CD4-positive, alpha-beta memory T cell (primary cell): ENCODE data around the gene GOLIM4. TPM values are rescaled to one million over a fixed set of nuclear protein-coding genes. Genes with fewer than 3 reads are reported as not detected.

Experiments
- CTCF ChIA-PET: fragments of 350-600 bp; sonication (Branson Sonifier 250); formaldehyde crosslinking; loops from one replicate; lab custom pipeline; 2021; ENCODE audit warnings: inconsistent platforms; ENCODE audit not compliant: partially characterized antibody; lab: Charles Lee
- POLR2A ChIA-PET: fragments of 350-600 bp; sonication (Branson Sonifier 250); formaldehyde crosslinking; loops from one replicate; lab custom pipeline; 2021; ENCODE audit not compliant: partially characterized antibody; lab: Charles Lee
- DNase-seq, 5 donors: peaks; one replicate each; pipeline versions ENCODE4 v3.0.0 to v3.0.0-alpha.2; 2020 to 2022; ENCODE audit warnings: mixed read lengths in 1 of 5
- H3K27ac ChIP-seq: one replicate; pipeline ENCODE4 v1.7.0; 2013; ENCODE audit warnings: low read depth, low read length
- H3K27me3 ChIP-seq: 2 replicates; pipeline ENCODE4 v1.7.0; 2013; ENCODE audit warnings: mild to moderate bottlenecking, low read length, moderate library complexity; ENCODE audit not compliant: insufficient read depth
- H3K36me3 ChIP-seq: 2 replicates; pipeline ENCODE4 v1.7.0; 2013; ENCODE audit warnings: mild to moderate bottlenecking, low read length, moderate library complexity; ENCODE audit not compliant: insufficient read depth
- H3K4me1 ChIP-seq: 2 replicates; pipeline ENCODE4 v1.7.0; 2013; ENCODE audit warnings: mild to moderate bottlenecking, low read length, moderate library complexity; ENCODE audit not compliant: insufficient read depth
- H3K4me3 ChIP-seq, 2 donors: one replicate each; pipeline ENCODE4 v1.7.0; 2013; ENCODE audit warnings: low read length in 2 of 2, mild to moderate bottlenecking in 1 of 2
- H3K9me3 ChIP-seq, 2 donors: one replicate each; pipeline ENCODE4 v1.7.0; 2013; ENCODE audit warnings: low read length in 2 of 2, control low read depth in 1 of 2; ENCODE audit not compliant: control insufficient read depth in 1 of 2
- H3K27ac Mint-ChIP-seq, 7 donors: one replicate each; pipeline ENCODE4 v1.8.0; 2020 to 2021; ENCODE audit warnings: mixed read lengths in 7 of 7, mild to moderate bottlenecking in 6 of 7, inconsistent platforms in 3 of 7, moderate library complexity in 3 of 7
- H3K27me3 Mint-ChIP-seq, 2 donors: one replicate each; pipeline ENCODE4 v1.8.0; 2020 to 2021; ENCODE audit warnings: mixed read lengths in 2 of 2
- H3K36me3 Mint-ChIP-seq, 2 donors: one replicate each; pipeline ENCODE4 v1.8.0; 2020 to 2021; ENCODE audit warnings: mixed read lengths in 2 of 2, inconsistent platforms in 1 of 2, mild to moderate bottlenecking in 1 of 2
- H3K4me1 Mint-ChIP-seq, 4 donors: one replicate each; pipeline ENCODE4 v1.8.0; 2020 to 2021; ENCODE audit warnings: mixed read lengths in 4 of 4, mild to moderate bottlenecking in 1 of 4
- H3K4me3 Mint-ChIP-seq, 8 donors: one replicate each; pipeline ENCODE4 v1.8.0; 2020 to 2021; ENCODE audit warnings: mixed read lengths in 8 of 8, mild to moderate bottlenecking in 7 of 8, moderate library complexity in 6 of 8, inconsistent platforms in 3 of 8
- H3K9me3 Mint-ChIP-seq, 8 donors: one replicate each; pipeline ENCODE4 v1.8.0; 2020 to 2021; ENCODE audit warnings: mixed read lengths in 8 of 8, mild to moderate bottlenecking in 5 of 8, inconsistent platforms in 3 of 8, moderate library complexity in 1 of 8
- intact Hi-C: fragments of 100-400 bp; cut with micrococcal nuclease; formaldehyde crosslinking; loops from one replicate; pipeline ENCODE4 v1.15.1; 2023
- polyA plus RNA-seq, 2 donors: library from polyadenylated mRNA; unstranded; fragments of 300-500 nt; fragmentation: Illumina TruSeq; gene quantifications; one replicate each; pipeline ENCODE4 v1.2.3, GENCODE V29; 2021
- total RNA-seq, 2 experiments: library from RNA; stranded (reverse); gene quantifications; one replicate each; pipeline ENCODE4 v1.2.3, GENCODE V29; 2021

Gene GOLIM4
- total and polyA plus RNA-seq, 4 experiments from 2014 or later, result 0.25 to 0.52 (median 0.47) TPM

GRCh38 chr3:168006584-168006983 is 89.1 kb downstream of the GOLIM4 start:
- ChIA-PET CTCF (no interaction called here), POLR2A (no interaction called here)
- no peaks in the 10 kb centered on the region for H3K4me1 Mint-ChIP-seq
- DNase-seq, result no peak
- Histone ChIP-seq H3K36me3 (no peaks in the 10 kb centered on the region), H3K4me3 (no peak overlapping the region), H3K4me1 (no peaks in the 10 kb centered on the region), H3K27me3 (no peaks in the 10 kb centered on the region), H3K9me3 (no peaks in the 10 kb centered on the region), H3K27ac (no peak overlapping the region)
- H3K9me3 Mint-ChIP-seq, result peaks cover 0 to 4% (median 0%) of the 10 kb centered on the region in 8 donors
- intact Hi-C loops, result no loop called here
- H3K4me3 Mint-ChIP-seq, result no peak overlapping the region
- no peaks in the 10 kb centered on the region for H3K27me3 Mint-ChIP-seq
- H3K36me3 Mint-ChIP-seq, result no peaks in the 10 kb centered on the region
- no peak overlapping the region for H3K27ac Mint-ChIP-seq

GRCh38 chr3:168003911-168004310 is 91.8 kb downstream of the GOLIM4 start:
- intact Hi-C loops, result no loop called here
- Mint-ChIP-seq H3K9me3 (no peaks in the 10 kb centered on the region), H3K36me3 (no peaks in the 10 kb centered on the region), H3K27me3 (no peaks in the 10 kb centered on the region), H3K4me3 (no peak overlapping the region), H3K27ac (no peak overlapping the region), H3K4me1 (no peaks in the 10 kb centered on the region)
- H3K27me3 ChIP-seq, result no peaks in the 10 kb centered on the region
- no peaks in the 10 kb centered on the region for H3K9me3 ChIP-seq
- CTCF ChIA-PET, result no interaction called here
- H3K27ac ChIP-seq, result no peak overlapping the region
- POLR2A ChIA-PET, result no interaction called here
- H3K4me1 ChIP-seq, result no peaks in the 10 kb centered on the region
- H3K4me3 ChIP-seq, result no peak overlapping the region
- no peak for DNase-seq
- no peaks in the 10 kb centered on the region for H3K36me3 ChIP-seq

DNA sequence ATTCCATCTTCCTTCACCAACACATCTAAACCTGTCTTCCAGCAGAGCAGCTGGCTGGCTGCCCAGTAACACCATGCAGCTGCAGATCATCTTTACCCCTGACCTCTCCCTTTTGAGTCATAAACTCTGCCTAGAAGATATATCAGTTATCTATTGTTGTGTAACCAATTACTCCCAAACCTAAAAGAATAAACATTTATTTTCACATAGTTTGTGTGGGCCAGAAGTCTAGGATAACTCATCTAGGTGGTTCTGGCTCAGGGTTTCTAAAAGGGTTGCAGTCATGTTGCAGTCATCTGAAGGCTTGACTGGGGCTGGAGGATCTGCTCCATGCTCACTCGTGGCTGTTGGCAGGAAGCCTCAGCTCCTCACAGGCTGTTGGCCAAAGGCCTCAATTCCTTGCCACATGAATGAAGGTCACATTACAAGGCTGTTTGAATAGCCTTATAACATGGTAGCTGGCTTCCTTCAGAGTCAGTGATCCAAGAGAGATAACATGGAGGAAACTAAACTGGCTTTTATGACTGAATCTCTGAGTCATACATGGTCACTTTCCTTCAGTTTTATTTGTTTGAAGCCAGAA is 92.8 kb downstream of the GOLIM4 start:
- no peaks in the 10 kb centered on the region for H3K27me3 Mint-ChIP-seq
- DNase-seq, result no peak
- Histone ChIP-seq H3K4me3 (no peak overlapping the region), H3K4me1 (no peaks in the 10 kb centered on the region), H3K36me3 (no peaks in the 10 kb centered on the region), H3K27me3 (no peaks in the 10 kb centered on the region), H3K27ac (no peak overlapping the region), H3K9me3 (no peaks in the 10 kb centered on the region)
- intact Hi-C loops, result no loop called here
- no peaks in the 10 kb centered on the region for H3K9me3 Mint-ChIP-seq
- CTCF ChIA-PET, result no interaction called here
- no peak overlapping the region for H3K4me3 Mint-ChIP-seq
- no peak overlapping the region for H3K27ac Mint-ChIP-seq
- no peaks in the 10 kb centered on the region for H3K4me1 Mint-ChIP-seq
- H3K36me3 Mint-ChIP-seq, result no peaks in the 10 kb centered on the region
- POLR2A ChIA-PET, result no interaction called here

- DNase-seq, result no peak
- H3K36me3 Mint-ChIP-seq, result no peaks in the 10 kb centered on the region
- ChIA-PET CTCF (no interaction called here), POLR2A (no interaction called here)
- no peaks in the 10 kb centered on the region for H3K4me1 Mint-ChIP-seq
- no peaks in the 10 kb centered on the region for H3K27me3 Mint-ChIP-seq
- Histone ChIP-seq H3K27ac (no peak overlapping the region), H3K4me3 (no peak overlapping the region), H3K9me3 (no peaks in the 10 kb centered on the region), H3K27me3 (no peaks in the 10 kb centered on the region), H3K4me1 (no peaks in the 10 kb centered on the region), H3K36me3 (no peaks in the 10 kb centered on the region)
- no peak overlapping the region for H3K4me3 Mint-ChIP-seq
- H3K9me3 Mint-ChIP-seq, result peaks cover 0 to 3% (median 0%) of the 10 kb centered on the region in 8 donors
- intact Hi-C loops, result no loop called here
- no peak overlapping the region for H3K27ac Mint-ChIP-seq
Measured at GRCh38 chr3:168001244-168001643, 94.5 kb downstream of the GOLIM4 start.

DNA sequence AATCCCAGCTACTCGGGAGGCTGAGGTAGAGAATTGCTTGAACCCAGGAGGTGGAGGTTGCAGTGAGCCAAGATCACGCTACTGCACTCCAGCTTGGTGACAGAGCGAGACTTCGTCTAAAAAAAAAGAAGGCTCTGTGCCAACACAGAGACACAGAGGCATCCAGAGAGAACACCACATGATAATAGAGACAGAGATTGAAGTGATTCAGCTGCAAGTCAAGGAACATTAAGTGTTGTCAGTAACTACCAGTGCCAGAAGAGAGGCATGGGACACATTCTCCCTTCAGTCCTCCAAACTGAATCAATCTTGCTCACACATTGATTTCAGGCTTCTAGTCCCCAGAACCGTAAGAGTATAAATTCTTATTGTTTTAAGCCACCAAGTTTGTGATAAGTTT is 97.5 kb downstream of the GOLIM4 start:
- intact Hi-C loops, result no loop called here
- Histone ChIP-seq H3K27ac (no peak overlapping the region), H3K36me3 (no peaks in the 10 kb centered on the region), H3K4me3 (no peak overlapping the region), H3K4me1 (no peaks in the 10 kb centered on the region), H3K27me3 (no peaks in the 10 kb centered on the region), H3K9me3 (no peaks in the 10 kb centered on the region)
- Mint-ChIP-seq H3K27me3 (no peaks in the 10 kb centered on the region), H3K9me3 (peaks cover 0 to 3% (median 0%) of the 10 kb centered on the region in 8 donors), H3K36me3 (no peaks in the 10 kb centered on the region), H3K27ac (no peak overlapping the region), H3K4me3 (no peak overlapping the region), H3K4me1 (no peaks in the 10 kb centered on the region)
- ChIA-PET CTCF (no interaction called here), POLR2A (no interaction called here)
- no peak for DNase-seq

DNA sequence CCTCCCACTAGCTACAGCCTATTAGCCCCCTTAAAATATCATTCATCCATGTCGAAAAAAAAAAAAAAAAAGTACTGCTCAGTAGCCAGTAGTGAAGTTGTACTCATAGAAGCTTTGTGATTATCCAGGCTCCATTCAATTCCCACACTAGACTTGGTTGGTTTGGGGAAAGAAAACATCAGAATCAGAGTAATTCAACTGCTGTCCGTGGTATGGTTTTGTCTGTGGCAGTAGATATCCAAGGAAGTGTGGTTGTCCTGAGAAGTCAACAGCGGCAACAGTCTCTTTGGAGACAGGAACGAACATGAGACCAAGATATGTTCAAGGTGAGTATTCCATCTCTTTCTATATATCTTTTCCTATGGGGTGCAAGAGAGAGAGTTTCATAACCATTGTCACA is 99.2 kb downstream of the GOLIM4 start:
- Mint-ChIP-seq H3K27me3 (no peaks in the 10 kb centered on the region), H3K9me3 (peaks cover 0 to 3% (median 0%) of the 10 kb centered on the region in 8 donors), H3K27ac (no peak overlapping the region), H3K4me3 (no peak overlapping the region), H3K36me3 (no peaks in the 10 kb centered on the region), H3K4me1 (no peaks in the 10 kb centered on the region)
- ChIA-PET CTCF (no interaction called here), POLR2A (no interaction called here)
- no peaks in the 10 kb centered on the region for H3K27me3 ChIP-seq
- no peak overlapping the region for H3K27ac ChIP-seq
- DNase-seq, result no peak
- no peak overlapping the region for H3K4me3 ChIP-seq
- intact Hi-C loops, result no loop called here
- no peaks in the 10 kb centered on the region for H3K36me3 ChIP-seq
- no peaks in the 10 kb centered on the region for H3K4me1 ChIP-seq
- no peaks in the 10 kb centered on the region for H3K9me3 ChIP-seq

DNA sequence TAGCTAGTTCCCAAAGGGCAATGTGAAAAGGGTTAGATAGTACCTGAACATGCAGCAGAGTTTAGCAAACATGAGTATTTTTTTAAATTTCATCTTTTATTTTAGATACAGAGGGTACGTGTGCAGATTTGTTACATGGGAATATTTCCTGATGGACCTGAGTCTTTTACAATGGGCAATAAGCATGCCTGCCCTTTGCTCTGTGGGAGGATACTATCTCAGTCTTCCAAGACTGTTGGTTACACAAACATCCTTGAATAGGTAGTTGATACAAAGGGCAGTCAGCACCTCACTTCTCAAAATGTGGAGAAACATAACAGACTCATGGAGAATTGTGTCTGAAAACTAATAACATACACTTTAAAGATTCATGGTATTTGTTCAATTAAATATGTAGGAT is 103.3 kb downstream of the GOLIM4 start:
- intact Hi-C loops, result no loop called here
- no peaks in the 10 kb centered on the region for H3K36me3 ChIP-seq
- ChIA-PET POLR2A (no interaction called here), CTCF (no interaction called here)
- H3K27ac ChIP-seq, result no peak overlapping the region
- Mint-ChIP-seq H3K36me3 (no peaks in the 10 kb centered on the region), H3K4me1 (no peaks in the 10 kb centered on the region), H3K4me3 (no peak overlapping the region), H3K9me3 (peaks cover 0 to 3% (median 0%) of the 10 kb centered on the region in 8 donors), H3K27ac (no peak overlapping the region), H3K27me3 (no peaks in the 10 kb centered on the region)
- no peaks in the 10 kb centered on the region for H3K4me1 ChIP-seq
- no peak overlapping the region for H3K4me3 ChIP-seq
- DNase-seq, result no peak
- no peaks in the 10 kb centered on the region for H3K9me3 ChIP-seq
- no peaks in the 10 kb centered on the region for H3K27me3 ChIP-seq

GRCh38 chr3:167991213-167991612 is 104.5 kb downstream of the GOLIM4 start:
- POLR2A ChIA-PET, result no interaction called here
- Mint-ChIP-seq H3K36me3 (no peaks in the 10 kb centered on the region), H3K9me3 (no peaks in the 10 kb centered on the region)

More at GRCh38 chr3:167991213-167991612, 104.5 kb downstream of the GOLIM4 start:
- Mint-ChIP-seq H3K4me3 (no peak overlapping the region), H3K4me1 (no peaks in the 10 kb centered on the region), H3K27ac (no peak overlapping the region), H3K27me3 (no peaks in the 10 kb centered on the region)
- Histone ChIP-seq H3K4me1 (no peaks in the 10 kb centered on the region), H3K36me3 (no peaks in the 10 kb centered on the region), H3K4me3 (no peak overlapping the region), H3K27me3 (no peaks in the 10 kb centered on the region), H3K9me3 (no peaks in the 10 kb centered on the region), H3K27ac (no peak overlapping the region)
- intact Hi-C loops, result no loop called here
- CTCF ChIA-PET, result no interaction called here
- DNase-seq, result no peak
